BLaER1 (cell line): ENCODE results near the gene PCDH15.

ENCODE experiments used
- H3K27ac ChIP-seq: shearing (Covaris generic); formaldehyde crosslinking; 2 replicates; pipeline ENCODE4 v1.8.1; 2022
- H3K27me3 ChIP-seq: shearing (Covaris generic); formaldehyde crosslinking; 2 replicates; pipeline ENCODE4 v1.8.1; 2022
- H3K36me3 ChIP-seq: shearing (Covaris generic); formaldehyde crosslinking; 2 replicates; pipeline ENCODE4 v1.8.1; 2022
- H3K4me1 ChIP-seq: shearing (Covaris generic); formaldehyde crosslinking; 2 replicates; pipeline ENCODE4 v1.8.1; 2022
- H3K4me2 ChIP-seq: shearing (Covaris generic); formaldehyde crosslinking; 2 replicates; pipeline ENCODE4 v1.8.1; 2022
- H3K4me3 ChIP-seq: shearing (Covaris generic); formaldehyde crosslinking; 2 replicates; pipeline ENCODE4 v1.8.1; 2022
- H3K9ac ChIP-seq: shearing (Covaris generic); formaldehyde crosslinking; 2 replicates; pipeline ENCODE4 v1.8.1; 2022
- H3K9me3 ChIP-seq: shearing (Covaris generic); formaldehyde crosslinking; 2 replicates; pipeline ENCODE4 v1.8.1; 2022
- H4K20me1 ChIP-seq: shearing (Covaris generic); formaldehyde crosslinking; 2 replicates; pipeline ENCODE4 v1.8.1; 2022
- Cebpa-rat ChIP-seq: shearing (Covaris generic); IDR thresholded peaks from 2 replicates; pipeline ENCODE4 v1.8.1; 2022

PCDH15 gene

GRCh38 chr10:53808677-53809372 lies 992.2 kb downstream of the PCDH15 start:
- Histone ChIP-seq H3K4me2 (no peak overlapping the region), H3K9ac (no peak overlapping the region), H4K20me1 (no peaks in the 10 kb centered on the region), H3K27me3 (no peaks in the 10 kb centered on the region), H3K4me3 (no peak overlapping the region), H3K4me1 (no peaks in the 10 kb centered on the region), H3K27ac (no peak overlapping the region), H3K36me3 (no peaks in the 10 kb centered on the region), H3K9me3 (no peaks in the 10 kb centered on the region)
- no peak for TF ChIP-seq Cebpa-rat

- H3K9me3 ChIP-seq = no peaks in the 10 kb centered on the region
- H3K4me1 ChIP-seq = no peaks in the 10 kb centered on the region
- no peak overlapping the region for H3K4me2 ChIP-seq
- no peaks in the 10 kb centered on the region for H3K27me3 ChIP-seq
- no peak overlapping the region for H3K9ac ChIP-seq
- no peak overlapping the region for H3K27ac ChIP-seq
- TF ChIP-seq Cebpa-rat = no peak
- H3K36me3 ChIP-seq = no peaks in the 10 kb centered on the region
- no peak overlapping the region for H3K4me3 ChIP-seq
- no peaks in the 10 kb centered on the region for H4K20me1 ChIP-seq
Observed at GRCh38 chr10:53786236-53786900, 1014.7 kb downstream of the PCDH15 start.

- H3K36me3 ChIP-seq = no peaks in the 10 kb centered on the region
- H3K4me2 ChIP-seq = no peak overlapping the region
- H3K9ac ChIP-seq = no peak overlapping the region
- no peaks in the 10 kb centered on the region for H3K27me3 ChIP-seq
- H3K4me3 ChIP-seq = no peak overlapping the region
- H3K9me3 ChIP-seq = no peaks in the 10 kb centered on the region
- no peaks in the 10 kb centered on the region for H3K4me1 ChIP-seq
- TF ChIP-seq Cebpa-rat = no peak
- H4K20me1 ChIP-seq = no peaks in the 10 kb centered on the region
- H3K27ac ChIP-seq = no peak overlapping the region
Observed at GRCh38 chr10:53771701-53772100, 1029.3 kb downstream of the PCDH15 start.

GRCh38 chr10:53770903-53771302 lies 1030.1 kb downstream of the PCDH15 start:
- Histone ChIP-seq H3K9ac (no peak overlapping the region), H4K20me1 (no peaks in the 10 kb centered on the region), H3K4me1 (no peaks in the 10 kb centered on the region), H3K27ac (no peak overlapping the region), H3K4me3 (no peak overlapping the region), H3K27me3 (no peaks in the 10 kb centered on the region), H3K9me3 (no peaks in the 10 kb centered on the region), H3K4me2 (no peak overlapping the region), H3K36me3 (no peaks in the 10 kb centered on the region)
- TF ChIP-seq Cebpa-rat = no peak

GRCh38 chr10:53765311-53765710 lies 1035.7 kb downstream of the PCDH15 start:
- H3K36me3 ChIP-seq = no peaks in the 10 kb centered on the region
- no peak overlapping the region for H3K4me2 ChIP-seq

GRCh38 chr10:53754596-53755250 lies 1046.3 kb downstream of the PCDH15 start:
- Histone ChIP-seq H3K4me2 (no peak overlapping the region), H3K4me1 (no peaks in the 10 kb centered on the region), H3K27me3 (no peaks in the 10 kb centered on the region), H3K27ac (no peak overlapping the region), H3K9ac (no peak overlapping the region), H3K36me3 (no peaks in the 10 kb centered on the region), H3K9me3 (no peaks in the 10 kb centered on the region), H4K20me1 (no peaks in the 10 kb centered on the region), H3K4me3 (no peak overlapping the region)
- TF ChIP-seq Cebpa-rat = no peak

More at GRCh38 chr10:53765311-53765710, 1035.7 kb downstream of the PCDH15 start:
- no peak overlapping the region for H3K27ac ChIP-seq
- TF ChIP-seq Cebpa-rat = no peak
- H3K4me1 ChIP-seq = no peaks in the 10 kb centered on the region
- H3K27me3 ChIP-seq = no peaks in the 10 kb centered on the region
- no peaks in the 10 kb centered on the region for H4K20me1 ChIP-seq
- no peak overlapping the region for H3K9ac ChIP-seq
- H3K4me3 ChIP-seq = no peak overlapping the region
- H3K9me3 ChIP-seq = no peaks in the 10 kb centered on the region
